Naive thymus-derived CD4-positive, alpha-beta T cell (primary cell): ENCODE data around the gene KRTCAP2. TPM values are rescaled to one million over a fixed set of nuclear protein-coding genes. Genes with fewer than 3 reads are reported as not detected.
"Not testable (repeated sequence)": the region's sequence is repeated elsewhere in the genome, so short reads cannot be mapped to it uniquely, and the experiment has no call there.

Source experiments
- ATAC-seq: fragments of 150-1000 bp; cut with Tn5 transposase; 2 replicates; pipeline ENCODE4 v1.10.0; 2021; ENCODE audit warnings: mild to moderate bottlenecking, moderate library complexity
- CTCF ChIA-PET: fragments of 350-600 bp; sonication (Branson Sonifier 250); formaldehyde crosslinking; loops from one replicate; lab custom pipeline; 2021; ENCODE audit warnings: antibody characterized with exemption; lab: Charles Lee
- POLR2A ChIA-PET: fragments of 350-600 bp; sonication (Branson Sonifier 250); formaldehyde crosslinking; loops from one replicate; lab custom pipeline; 2021; ENCODE audit warnings: antibody characterized with exemption, inconsistent platforms; lab: Charles Lee
- DNase-seq, 9 donors: peaks; one replicate each; pipeline versions ENCODE4 v3.0.0 to v3.0.0-alpha.2; 2020 to 2022; ENCODE audit warnings: mixed read lengths in 1 of 9
- H3K27ac ChIP-seq: one replicate; pipeline ENCODE4 v1.7.0; 2013; ENCODE audit warnings: mild to moderate bottlenecking, low read depth, low read length, moderate library complexity
- H3K27me3 ChIP-seq, 2 donors: one replicate each; pipeline ENCODE4 v1.7.0; 2013; ENCODE audit warnings: low read length in 2 of 2, mild to moderate bottlenecking in 2 of 2, moderate library complexity in 2 of 2; ENCODE audit not compliant: control insufficient read depth in 2 of 2, insufficient read depth in 2 of 2
- H3K36me3 ChIP-seq, 3 experiments: 1 replicate in 2 of 3; 2 replicates in 1 of 3; pipeline ENCODE4 v1.7.0; 2013; ENCODE audit warnings: low read length in 3 of 3, mild to moderate bottlenecking in 3 of 3, moderate library complexity in 1 of 3; ENCODE audit not compliant: insufficient read depth in 3 of 3, control insufficient read depth in 2 of 3
- H3K4me1 ChIP-seq, 2 donors: one replicate each; pipeline ENCODE4 v1.7.0; 2013; ENCODE audit warnings: low read length in 2 of 2, mild to moderate bottlenecking in 2 of 2, moderate library complexity in 1 of 2; ENCODE audit not compliant: control insufficient read depth in 2 of 2, insufficient read depth in 2 of 2
- H3K4me3 ChIP-seq: 2 replicates; pipeline ENCODE4 v1.7.0; 2013; ENCODE audit warnings: mild to moderate bottlenecking, low read length
- H3K9me3 ChIP-seq, 3 experiments: 1 replicate in 2 of 3; 2 replicates in 1 of 3; pipeline ENCODE4 v1.7.0; 2013; ENCODE audit warnings: low read length in 3 of 3; ENCODE audit not compliant: control insufficient read depth in 2 of 3
- H3K27ac Mint-ChIP-seq, 9 donors: one replicate each; pipeline ENCODE4 v1.8.0; 2020 to 2022; ENCODE audit warnings: mixed read lengths in 9 of 9, mild to moderate bottlenecking in 8 of 9, moderate library complexity in 5 of 9, inconsistent platforms in 2 of 9
- H3K27me3 Mint-ChIP-seq, 5 donors: one replicate each; pipeline ENCODE4 v1.8.0; 2021 to 2022; ENCODE audit warnings: mixed read lengths in 5 of 5, mild to moderate bottlenecking in 1 of 5
- H3K36me3 Mint-ChIP-seq, 5 donors: one replicate each; pipeline ENCODE4 v1.8.0; 2020 to 2022; ENCODE audit warnings: mixed read lengths in 5 of 5, mild to moderate bottlenecking in 3 of 5, inconsistent platforms in 1 of 5
- H3K4me1 Mint-ChIP-seq, 7 donors: one replicate each; pipeline ENCODE4 v1.8.0; 2020 to 2022; ENCODE audit warnings: mixed read lengths in 7 of 7, mild to moderate bottlenecking in 3 of 7, inconsistent platforms in 1 of 7
- H3K4me3 Mint-ChIP-seq, 10 donors: one replicate each; pipeline ENCODE4 v1.8.0; 2020 to 2022; ENCODE audit warnings: mild to moderate bottlenecking in 10 of 10, mixed read lengths in 10 of 10, moderate library complexity in 6 of 10, inconsistent platforms in 2 of 10
- H3K9me3 Mint-ChIP-seq, 11 donors: one replicate each; pipeline ENCODE4 v1.8.0; 2020 to 2022; ENCODE audit warnings: mixed read lengths in 11 of 11, mild to moderate bottlenecking in 4 of 11, inconsistent platforms in 1 of 11, moderate library complexity in 1 of 11
- intact Hi-C, 2 donors: fragments of 100-400 bp; cut with micrococcal nuclease; formaldehyde crosslinking; loops; one replicate each; pipeline ENCODE4 v1.15.1; 2023
- polyA plus RNA-seq, 2 donors: library from polyadenylated mRNA; unstranded; fragments of 300-500 nt; fragmentation: Illumina TruSeq; gene quantifications; one replicate each; pipeline ENCODE4 v1.2.3, GENCODE V29; 2021
- total RNA-seq, 6 experiments: library from RNA in 5 of 6; stranded (reverse) in 5 of 6; gene quantifications; 1 replicate in 5 of 6; 2 replicates in 1 of 6; pipeline ENCODE4 v1.2.3 and lab custom pipeline; 2021 to 2026

KRTCAP2 gene
- total and polyA plus RNA-seq, 7 experiments from 2014 or later, result 97.4 to 469 (median 159) TPM

DNA sequence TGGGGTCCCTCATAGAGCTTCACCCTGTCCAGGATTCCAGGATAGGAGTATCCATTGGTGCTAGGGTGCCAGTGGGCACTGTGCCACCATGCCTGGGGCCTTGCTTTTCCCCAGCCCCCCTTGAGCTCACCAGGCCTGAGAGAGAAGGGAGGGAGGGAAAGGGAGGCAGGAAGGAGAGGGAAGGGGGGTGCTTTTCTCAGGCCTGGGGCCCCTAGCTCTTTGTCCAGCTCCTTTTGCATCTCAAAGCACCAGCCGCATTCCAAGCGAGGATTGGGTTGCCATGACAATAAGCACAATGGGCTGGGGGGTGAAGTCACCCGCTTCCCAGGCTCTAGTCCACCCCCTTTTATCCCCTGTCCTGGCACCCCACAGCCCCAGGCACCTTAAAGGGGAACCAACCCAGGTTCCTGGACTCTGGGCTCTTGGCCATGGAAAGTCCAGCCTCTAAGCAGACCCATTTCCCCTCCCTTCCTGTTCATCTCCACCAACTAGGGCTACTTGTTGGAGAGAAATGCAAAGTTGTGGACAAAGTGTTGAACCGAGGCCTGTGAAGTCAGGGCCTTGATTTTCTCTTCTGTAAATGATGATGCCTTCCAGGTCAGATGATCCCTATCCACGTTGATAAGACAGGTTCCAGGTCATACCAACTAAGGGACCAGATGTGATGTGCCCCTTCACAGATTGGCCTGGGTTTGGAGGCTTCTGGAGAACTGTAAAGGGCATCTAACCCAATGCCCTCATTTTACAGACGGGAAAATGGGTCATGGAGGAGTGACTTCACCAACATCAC lies 23.2 kb upstream of the KRTCAP2 start:
- Histone ChIP-seq H3K9me3 (no peaks in the 10 kb centered on the region), H3K4me3 (no peak overlapping the region), H3K27me3 (no peaks in the 10 kb centered on the region), H3K27ac (no peak overlapping the region), H3K36me3 (no peaks in the 10 kb centered on the region), H3K4me1 (peaks cover 11 to 25% of the 10 kb centered on the region in 2 donors)
- no peaks in the 10 kb centered on the region for H3K27me3 Mint-ChIP-seq
- H3K9me3 Mint-ChIP-seq, result peaks cover 0 to 2% (median 0%) of the 10 kb centered on the region in 11 donors
- intact Hi-C loops, result no loop called here
- H3K36me3 Mint-ChIP-seq, result peaks cover 0 to 9% (median 0%) of the 10 kb centered on the region in 5 donors
- ATAC-seq, result no peak
- peak overlapping the region in 6 of 9 donors; percentile 57 to 89 (median 75) for H3K27ac Mint-ChIP-seq
- POLR2A ChIA-PET, result interaction anchor here (1.1 to 1.6 kb wide), 2 partner anchors 12 to 45 kb away, joined by 3 to 5 read pairs; partner anchors contain the start of genes MTX1 and THBS3
- CTCF ChIA-PET, result interaction anchor here (1.2 to 1.4 kb wide), 2 partner anchors 11 to 23 kb away, joined by 3 to 4 read pairs; partner anchors contain the start of genes KRTCAP2 and THBS3
- H3K4me3 Mint-ChIP-seq, result peak overlapping the region in 8 of 10 donors; percentile 21 to 80 (median 54)
- no peak for DNase-seq
- H3K4me1 Mint-ChIP-seq, result peaks cover 8 to 35% (median 28%) of the 10 kb centered on the region in 7 donors

DNA sequence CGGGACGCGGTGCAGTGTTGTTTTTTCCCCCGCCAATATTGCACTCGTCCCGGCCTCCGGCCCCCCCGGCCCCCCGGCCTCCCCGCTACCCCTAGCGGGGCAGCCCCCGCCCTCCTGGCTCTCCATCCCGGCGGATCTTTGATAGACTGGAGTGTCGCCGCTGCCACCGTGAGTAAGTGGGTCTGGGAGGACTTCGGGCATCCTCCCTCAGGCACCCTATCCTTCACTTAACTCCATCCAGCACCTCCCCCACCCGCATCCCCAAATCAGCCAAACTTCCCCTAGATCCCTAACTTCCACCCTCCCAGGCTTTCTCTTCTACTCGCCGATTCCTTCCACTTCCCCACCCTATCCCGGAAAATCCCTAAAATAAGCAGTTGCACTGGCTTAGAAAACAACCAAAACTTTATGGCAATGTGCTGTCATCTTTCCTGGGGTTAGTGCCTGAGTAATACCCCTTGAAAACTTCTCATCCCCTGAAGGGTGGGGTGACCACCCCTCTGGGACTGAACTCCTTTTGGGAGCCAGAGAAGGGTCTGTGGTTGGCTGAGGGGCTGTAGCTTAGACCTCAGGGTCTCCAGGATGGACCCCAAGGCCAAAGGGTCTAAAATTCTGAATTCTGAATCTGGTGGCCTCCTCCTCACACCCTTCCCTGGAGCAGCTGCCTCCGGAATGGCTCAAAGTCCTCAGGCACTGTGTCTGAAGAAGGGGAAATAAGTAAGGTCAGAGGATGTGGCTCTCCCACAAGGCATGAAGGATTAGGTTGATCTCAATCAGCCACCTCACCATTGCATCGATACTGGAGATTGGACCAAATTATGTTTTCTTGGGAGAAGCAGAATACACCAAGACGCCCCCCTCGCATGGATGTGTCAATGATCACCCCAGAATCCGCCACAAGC lies 22.3 kb upstream of the KRTCAP2 start:
- no peaks in the 10 kb centered on the region for H3K9me3 ChIP-seq
- Mint-ChIP-seq H3K27ac (peak overlapping the region; percentile 22 to 99 (median 88)), H3K4me3 (peak overlapping the region; percentile 63 to 97 (median 80)), H3K36me3 (peaks cover 0 to 9% (median 0%) of the 10 kb centered on the region in 5 donors), H3K27me3 (no peaks in the 10 kb centered on the region), H3K4me1 (peaks cover 8 to 35% (median 28%) of the 10 kb centered on the region in 7 donors), H3K9me3 (peaks cover 0 to 2% (median 0%) of the 10 kb centered on the region in 11 donors)
- peaks cover 11 to 25% of the 10 kb centered on the region in 2 donors for H3K4me1 ChIP-seq
- CTCF ChIA-PET, result interaction anchor here (1.0 to 3.5 kb wide), 3 partner anchors 12 to 22 kb away, joined by 3 to 45 read pairs (median 4); partner anchors contain the start of genes KRTCAP2 and TRIM46
- intact Hi-C loops, result loop anchor here in 1 of 2 donors (1.0 to 2.0 kb wide), 3 partner anchors 13 to 49 kb away; partner anchors contain the start of gene MTX1
- H3K27ac ChIP-seq, result peak overlapping the region; percentile 76
- POLR2A ChIA-PET, result interaction anchor here (1.1 to 2.9 kb wide), 6 partner anchors 8 to 66 kb away, joined by 3 to 25 read pairs (median 6); partner anchors contain the start of genes KRTCAP2, MTX1, SCAMP3 and THBS3
- ATAC-seq (no peak), DNase-seq (peak in 1 of 9 donors; percentile 27)
- no peaks in the 10 kb centered on the region for H3K36me3 ChIP-seq
- no peak overlapping the region for H3K4me3 ChIP-seq
- no peaks in the 10 kb centered on the region for H3K27me3 ChIP-seq

DNA sequence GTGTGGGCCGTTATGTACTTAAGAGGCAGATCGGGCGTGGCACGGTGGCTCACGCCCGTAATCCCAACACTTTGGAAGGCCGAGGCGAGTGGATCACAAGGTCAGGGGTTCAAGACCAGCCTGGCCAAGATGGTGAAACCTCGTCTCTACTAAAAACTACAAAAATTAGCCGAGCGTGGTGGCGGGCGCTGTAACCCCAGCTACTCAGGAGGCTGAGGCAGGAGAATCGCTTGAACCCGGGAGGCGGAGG lies 20.8 kb upstream of the KRTCAP2 start:
- H3K36me3 ChIP-seq, H3K9me3 ChIP-seq, H3K9me3 Mint-ChIP-seq, H3K27me3 Mint-ChIP-seq, DNase-seq, ATAC-seq, H3K27me3 ChIP-seq, H3K36me3 Mint-ChIP-seq: not testable (repeated sequence)
- CTCF ChIA-PET, result interaction anchor here (0.7 to 3.5 kb wide), 12 partner anchors 10 to 1239 kb away, joined by 3 to 45 read pairs (median 6); partner anchors contain the start of genes KRTCAP2 and TRIM46
- POLR2A ChIA-PET, result interaction anchor here (0.9 to 2.9 kb wide), 11 partner anchors 9 to 68 kb away, joined by 3 to 25 read pairs (median 7); partner anchors contain the start of genes KRTCAP2, MTX1, SCAMP3 and THBS3
- Histone ChIP-seq H3K4me1 (peaks cover 11 to 25% of the 10 kb centered on the region in 2 donors), H3K27ac (peak overlapping the region; percentile 76), H3K4me3 (peak overlapping the region; percentile 57)
- intact Hi-C loops, result loop anchor here (1.0 to 5.0 kb wide), 9 partner anchors 10 to 187 kb away; partner anchors contain the start of genes MTX1 (in 2 of the 2) and RUSC1 (in 1 of the 2)
- Mint-ChIP-seq H3K27ac (peak overlapping the region; percentile 92 to 99 (median 97)), H3K4me1 (peaks cover 8 to 35% (median 28%) of the 10 kb centered on the region in 7 donors), H3K4me3 (peak overlapping the region; percentile 88 to 97 (median 92))

DNA sequence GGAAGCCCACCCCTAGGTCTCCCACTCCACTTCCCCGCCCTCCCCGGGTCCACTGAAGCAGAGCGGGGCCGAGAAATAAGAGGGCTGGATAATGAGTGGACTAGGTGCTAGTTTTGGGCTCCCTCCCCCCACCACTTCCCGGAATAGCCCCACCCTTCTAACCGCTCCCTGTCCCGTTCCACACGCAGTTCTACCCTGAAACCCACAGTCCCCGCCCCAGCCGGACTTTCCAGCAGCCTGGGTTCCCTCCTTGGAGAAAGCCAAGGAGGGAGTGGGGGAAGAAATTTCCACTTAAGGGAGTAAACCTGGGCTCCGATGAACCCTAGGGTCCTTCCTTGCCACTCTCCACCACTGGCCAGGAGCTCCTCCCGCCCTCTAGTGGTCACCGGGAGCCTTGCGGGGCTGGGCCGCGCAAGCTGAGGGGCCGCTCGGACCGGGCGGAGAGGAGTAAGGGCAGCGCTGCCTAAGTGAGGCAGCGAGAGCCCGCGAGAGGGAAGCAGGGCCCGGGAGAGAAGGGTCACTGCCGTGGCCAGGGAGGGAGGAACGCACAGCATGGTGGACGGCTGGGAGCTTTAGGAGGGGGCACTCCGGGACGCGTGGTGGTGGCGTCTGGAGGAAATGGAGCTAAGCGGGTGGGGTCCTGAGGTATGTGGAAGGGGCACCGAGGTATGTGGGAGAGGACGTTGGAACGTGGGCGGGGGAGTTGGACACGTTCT lies 20.3 kb upstream of the KRTCAP2 start:
- ATAC-seq (peak; percentile 54), DNase-seq (peak in 8 of 9 donors; percentile 38 to 89 (median 54))
- H3K9me3 Mint-ChIP-seq, result peaks cover 0 to 2% (median 0%) of the 10 kb centered on the region in 11 donors
- H3K27me3 Mint-ChIP-seq, result no peaks in the 10 kb centered on the region
- Histone ChIP-seq H3K27ac (peak overlapping the region; percentile 76), H3K4me1 (peaks cover 11 to 25% of the 10 kb centered on the region in 2 donors), H3K36me3 (no peaks in the 10 kb centered on the region), H3K27me3 (no peaks in the 10 kb centered on the region), H3K4me3 (peak overlapping the region; percentile 57), H3K9me3 (no peaks in the 10 kb centered on the region)
- peak overlapping the region; percentile 92 to 99 (median 97) for H3K27ac Mint-ChIP-seq
- ChIA-PET POLR2A (interaction anchor here (0.7 to 2.9 kb wide), 13 partner anchors 9 to 784 kb away, joined by 3 to 25 read pairs (median 7); partner anchors contain the start of genes KRTCAP2, MTX1, SCAMP3 and THBS3), CTCF (interaction anchor here (0.5 to 3.5 kb wide), 14 partner anchors 11 to 1240 kb away, joined by 3 to 45 read pairs (median 6); partner anchors contain the start of genes KRTCAP2 and TRIM46)
- H3K36me3 Mint-ChIP-seq, result peaks cover 0 to 6% (median 0%) of the 10 kb centered on the region in 5 donors
- peaks cover 8 to 35% (median 29%) of the 10 kb centered on the region in 7 donors for H3K4me1 Mint-ChIP-seq
- peak overlapping the region; percentile 88 to 97 (median 92) for H3K4me3 Mint-ChIP-seq
- intact Hi-C loops, result loop anchor here (1.0 to 5.0 kb wide), 6 partner anchors 9 to 186 kb away; partner anchors contain the start of gene RUSC1 (in 1 of the 2)

DNA sequence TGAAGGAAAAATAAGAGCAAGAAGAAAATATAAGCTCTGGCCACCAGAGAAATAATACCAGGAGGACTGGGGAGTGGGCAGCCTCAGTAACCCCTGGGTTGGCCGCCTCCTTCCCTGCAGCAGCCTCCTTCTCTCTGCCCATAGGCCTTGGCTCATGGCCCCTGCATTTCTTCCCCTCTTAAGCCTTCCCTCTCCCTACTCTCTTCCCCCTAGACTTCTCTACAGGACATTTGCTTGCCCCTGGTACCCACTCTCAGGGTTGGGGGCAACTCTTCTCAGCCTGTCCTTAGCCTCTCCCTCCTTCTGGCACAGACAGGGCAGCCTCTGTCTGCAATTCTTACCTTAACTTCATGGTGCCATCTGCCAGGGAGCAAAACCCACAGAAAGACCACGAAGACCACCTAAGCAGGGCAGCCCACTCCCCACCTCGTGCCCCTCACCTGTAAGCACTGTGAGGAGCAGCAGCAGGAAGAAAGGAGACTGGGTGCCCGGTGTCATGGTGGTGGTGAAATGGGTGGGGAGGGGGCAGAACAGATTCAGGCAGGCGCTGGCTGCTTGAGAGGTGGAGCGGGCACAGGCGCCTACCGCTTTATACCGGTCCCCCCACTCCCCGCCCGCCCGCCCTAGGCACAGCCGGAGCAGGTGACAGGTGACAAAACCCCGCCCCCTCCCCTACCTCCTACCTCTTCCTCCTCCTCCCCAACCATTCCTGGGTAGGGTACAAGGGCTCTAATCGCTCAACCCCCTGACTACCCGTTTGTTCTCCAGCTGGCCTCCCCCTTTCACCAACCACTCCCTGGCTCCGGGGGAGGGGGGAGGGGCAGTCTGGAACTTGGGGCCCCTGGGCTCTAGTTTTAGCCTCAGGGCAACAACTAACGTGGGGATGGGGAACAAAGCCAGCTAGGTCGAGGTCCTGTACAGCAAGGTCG lies 19.5 kb upstream of the KRTCAP2 start:
- Mint-ChIP-seq H3K27ac (peak overlapping the region; percentile 19 to 98 (median 94)), H3K4me3 (peak overlapping the region; percentile 88 to 97 (median 92)), H3K27me3 (no peaks in the 10 kb centered on the region), H3K9me3 (peaks cover 0 to 5% (median 0%) of the 10 kb centered on the region in 11 donors), H3K4me1 (peaks cover 8 to 42% (median 35%) of the 10 kb centered on the region in 7 donors), H3K36me3 (peaks cover 0 to 8% (median 0%) of the 10 kb centered on the region in 5 donors)
- ATAC-seq (no peak), DNase-seq (peak in 5 of 9 donors; percentile 14 to 56 (median 29))
- ChIA-PET POLR2A (interaction anchor here (0.7 to 2.9 kb wide), 9 partner anchors 8 to 784 kb away, joined by 3 to 25 read pairs (median 7); partner anchors contain the start of genes KRTCAP2, MTX1, THBS3 and TRIM46), CTCF (interaction anchor here (0.5 to 3.5 kb wide), 9 partner anchors 12 to 865 kb away, joined by 3 to 45 read pairs (median 7); partner anchors contain the start of genes KRTCAP2 and TRIM46)
- intact Hi-C loops, result loop anchor here (1.0 to 5.0 kb wide), 6 partner anchors 8 to 185 kb away; partner anchors contain the start of gene RUSC1 (in 1 of the 2)
- H3K27me3 ChIP-seq, result no peaks in the 10 kb centered on the region
- H3K27ac ChIP-seq, result peak overlapping the region; percentile 76
- H3K4me3 ChIP-seq, result peak overlapping the region; percentile 57
- H3K9me3 ChIP-seq, result no peaks in the 10 kb centered on the region
- peaks cover 11 to 25% of the 10 kb centered on the region in 2 donors for H3K4me1 ChIP-seq
- H3K36me3 ChIP-seq, result no peaks in the 10 kb centered on the region
